Neuronal stem cell (in vitro differentiated cells): Measurements from ENCODE around the gene KCNC1.

Experiments
- DNase-seq: peaks from one replicate; pipeline ENCODE4 v3.0.0-alpha.2; 2013; ENCODE audit warnings: low spot score
- H2AFZ ChIP-seq: one replicate; pipeline ENCODE4 v1.6.1; 2013; ENCODE audit warnings: mild to moderate bottlenecking, low read length, inconsistent platforms
- H2AK5ac ChIP-seq: 2 replicates; pipeline ENCODE4 v1.6.1; 2013; ENCODE audit warnings: low read depth, mild to moderate bottlenecking, inconsistent platforms, low read length, moderate library complexity, mixed read lengths
- H2BK120ac ChIP-seq: 2 replicates; pipeline ENCODE4 v1.6.1; 2013; ENCODE audit warnings: low read depth, mild to moderate bottlenecking, inconsistent platforms, low read length, moderate library complexity, mixed read lengths
- H2BK12ac ChIP-seq: one replicate; pipeline ENCODE4 v1.6.1; 2013; ENCODE audit warnings: low read length, inconsistent platforms
- H2BK15ac ChIP-seq: 2 replicates; pipeline ENCODE4 v1.6.1; 2013; ENCODE audit warnings: mild to moderate bottlenecking, low read length, inconsistent platforms, mixed read lengths
- H2BK5ac ChIP-seq: one replicate; pipeline ENCODE4 v1.6.1; 2013; ENCODE audit warnings: inconsistent platforms, mild to moderate bottlenecking, low read length, moderate library complexity
- H3K14ac ChIP-seq: one replicate; pipeline ENCODE4 v1.6.1; 2013; ENCODE audit warnings: low read length, inconsistent platforms
- H3K18ac ChIP-seq: 2 replicates; pipeline ENCODE4 v1.6.1; 2013; ENCODE audit warnings: low read length, inconsistent platforms
- H3K23ac ChIP-seq: 2 replicates; pipeline ENCODE4 v1.6.1; 2013; ENCODE audit warnings: low read depth, mild to moderate bottlenecking, mixed read lengths, low read length, inconsistent platforms; ENCODE audit not compliant: poor library complexity
- H3K27ac ChIP-seq: replicated peaks from 3 replicates; pipeline ENCODE4 v1.5.1; 2013; ENCODE audit warnings: low read length, inconsistent platforms
- H3K27me3 ChIP-seq, 3 experiments: 2 replicates each; pipeline ENCODE4 v1.6.1; 2013; ENCODE audit warnings: low read length in 3 of 3, mild to moderate bottlenecking in 2 of 3, inconsistent platforms in 1 of 3, low read depth in 1 of 3, mixed read lengths in 1 of 3, moderate library complexity in 1 of 3; ENCODE audit not compliant: control insufficient read depth in 3 of 3, insufficient read depth in 3 of 3
- H3K36me3 ChIP-seq, 2 donors: replicated peaks in 1 of 2; 2 replicates each; pipeline ENCODE4 v1.6.1; 2013; ENCODE audit warnings: low read length in 2 of 2; ENCODE audit not compliant: control insufficient read depth in 2 of 2, insufficient read depth in 2 of 2
- H3K4ac ChIP-seq: 2 replicates; pipeline ENCODE4 v1.6.1; 2013; ENCODE audit warnings: inconsistent platforms, mild to moderate bottlenecking, low read length, moderate library complexity
- H3K4me1 ChIP-seq, 2 donors: 1 replicate in 1 of 2; 2 replicates in 1 of 2; pipeline ENCODE4 v1.6.1; 2013; ENCODE audit warnings: low read length in 2 of 2, low read depth in 1 of 2; ENCODE audit not compliant: control insufficient read depth in 2 of 2, insufficient read depth in 1 of 2
- H3K4me2 ChIP-seq: one replicate; pipeline ENCODE4 v1.6.1; 2013; ENCODE audit warnings: mild to moderate bottlenecking, low read length, inconsistent platforms; ENCODE audit not compliant: insufficient read depth, poor library complexity, severe bottlenecking
- H3K4me3 ChIP-seq, 2 donors: 2 replicates each; pipeline ENCODE4 v1.5.1; 2013; ENCODE audit warnings: low read length in 2 of 2, mild to moderate bottlenecking in 2 of 2, inconsistent platforms in 1 of 2, moderate library complexity in 1 of 2
- H3K79me1 ChIP-seq: one replicate; pipeline ENCODE4 v1.6.1; 2013; ENCODE audit warnings: low read depth, mild to moderate bottlenecking, inconsistent platforms, low read length, moderate library complexity
- H3K9ac ChIP-seq: one replicate; pipeline ENCODE4 v1.6.1; 2013; ENCODE audit warnings: mild to moderate bottlenecking, low read depth, low read length, inconsistent platforms; ENCODE audit not compliant: poor library complexity
- H3K9me3 ChIP-seq, 2 donors: replicated peaks in 1 of 2; 2 replicates each; pipeline versions ENCODE3 to v1.6.1; 2013; ENCODE audit warnings: low read length in 2 of 2, mild to moderate bottlenecking in 2 of 2, inconsistent platforms in 1 of 2, low read depth in 1 of 2, mixed read lengths in 1 of 2, moderate library complexity in 1 of 2; ENCODE audit not compliant: control insufficient read depth in 2 of 2, insufficient read depth in 1 of 2
- H4K8ac ChIP-seq: one replicate; pipeline ENCODE4 v1.6.1; 2013; ENCODE audit warnings: low read depth, mild to moderate bottlenecking, inconsistent platforms, low read length, moderate library complexity
- H4K91ac ChIP-seq: one replicate; pipeline ENCODE4 v1.6.1; 2013; ENCODE audit warnings: low read length, low read depth, mild to moderate bottlenecking, inconsistent platforms; ENCODE audit not compliant: poor library complexity
- WGBS, 2 donors: extraction: QIAGEN DNeasy Blood & Tissue Kit; methylation state at CpG; one replicate each; pipeline ENCODE4 v1.1.7; 2013; ENCODE audit warnings: missing lambda C conversion rate in 2 of 2, mixed read lengths in 1 of 2; ENCODE audit not compliant: insufficient read length in 2 of 2, insufficient replicate concordance in 1 of 2; ENCODE audit errors: extremely low coverage in 2 of 2; 5-methylcytosine and 5-hydroxymethylcytosine counted together

Gene KCNC1

GRCh38 chr11:17740649-17741235 lies 6.2 kb downstream of the KCNC1 start:
- Histone ChIP-seq H3K36me3 (no peaks in the 10 kb centered on the region), H3K4me2 (no peak overlapping the region), H3K4me3 (no peak overlapping the region), H3K23ac (no peak overlapping the region), H2BK5ac (no peak overlapping the region), H3K9ac (no peak overlapping the region), H3K4me1 (peaks cover 36 to 38% of the 10 kb centered on the region in 2 donors), H3K14ac (no peak overlapping the region), H4K8ac (no peak overlapping the region), H2BK12ac (no peak overlapping the region), H3K79me1 (no peaks in the 10 kb centered on the region), H2BK120ac (no peak overlapping the region), H4K91ac (no peak overlapping the region), H3K9me3 (peaks cover 0 to 2% of the 10 kb centered on the region in 2 donors), H3K27ac (no peak overlapping the region), H3K27me3 (peaks cover 0 to 16% (median 5%) of the 10 kb centered on the region in 3 experiments), H3K4ac (no peak overlapping the region), H2AFZ (no peak overlapping the region), H2AK5ac (no peak overlapping the region), H2BK15ac (no peak overlapping the region), H3K18ac (peak overlapping the region; percentile 27)
- DNase-seq: no peak
- no CpG with 5 or more reads among the region's 7 CpGs for WGBS, 2 donors

DNA sequence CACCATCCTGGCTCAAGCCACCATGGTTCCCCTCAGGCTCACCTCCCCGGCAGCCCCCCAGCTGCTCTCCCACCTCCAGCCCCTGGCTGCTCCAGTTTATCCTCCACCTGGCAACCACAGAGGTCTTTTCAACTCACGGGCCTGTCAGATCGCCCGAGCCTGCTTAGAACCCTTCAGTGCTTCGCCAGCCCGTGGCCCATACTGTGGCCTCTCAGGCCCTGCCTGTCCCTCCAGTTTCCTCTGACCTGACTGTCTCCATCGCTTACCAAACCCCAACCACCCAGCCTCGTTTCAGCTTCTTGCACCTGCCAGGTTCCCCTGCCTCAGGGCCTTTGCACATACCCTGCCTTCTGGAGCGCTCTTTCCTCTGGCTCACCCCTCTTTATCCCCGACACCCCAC lies 6.9 kb downstream of the KCNC1 start:
- H3K4ac ChIP-seq: no peak overlapping the region
- H3K9me3 ChIP-seq: no peaks in the 10 kb centered on the region
- H2BK5ac ChIP-seq: no peak overlapping the region
- no peak overlapping the region for H3K9ac ChIP-seq
- no peak overlapping the region for H2BK120ac ChIP-seq
- H2BK12ac ChIP-seq: no peak overlapping the region
- H3K4me3 ChIP-seq: no peak overlapping the region
- DNase-seq: no peak
- peaks cover 34 to 35% of the 10 kb centered on the region in 2 donors for H3K4me1 ChIP-seq
- H3K23ac ChIP-seq: no peak overlapping the region
- no peaks in the 10 kb centered on the region for H3K36me3 ChIP-seq
- H3K27ac ChIP-seq: no peak overlapping the region
- no CpG with 5 or more reads among the region's 10 CpGs for WGBS, 2 donors
- no peak overlapping the region for H3K14ac ChIP-seq
- peak overlapping the region; percentile 40 for H2AK5ac ChIP-seq
- no peaks in the 10 kb centered on the region for H3K79me1 ChIP-seq
- H3K27me3 ChIP-seq: peaks cover 0 to 8% (median 0%) of the 10 kb centered on the region in 3 experiments
- no peak overlapping the region for H2AFZ ChIP-seq
- no peak overlapping the region for H4K8ac ChIP-seq
- no peak overlapping the region for H4K91ac ChIP-seq
- no peak overlapping the region for H3K4me2 ChIP-seq
- H2BK15ac ChIP-seq: peak overlapping the region; percentile 32
- no peak overlapping the region for H3K18ac ChIP-seq

DNA sequence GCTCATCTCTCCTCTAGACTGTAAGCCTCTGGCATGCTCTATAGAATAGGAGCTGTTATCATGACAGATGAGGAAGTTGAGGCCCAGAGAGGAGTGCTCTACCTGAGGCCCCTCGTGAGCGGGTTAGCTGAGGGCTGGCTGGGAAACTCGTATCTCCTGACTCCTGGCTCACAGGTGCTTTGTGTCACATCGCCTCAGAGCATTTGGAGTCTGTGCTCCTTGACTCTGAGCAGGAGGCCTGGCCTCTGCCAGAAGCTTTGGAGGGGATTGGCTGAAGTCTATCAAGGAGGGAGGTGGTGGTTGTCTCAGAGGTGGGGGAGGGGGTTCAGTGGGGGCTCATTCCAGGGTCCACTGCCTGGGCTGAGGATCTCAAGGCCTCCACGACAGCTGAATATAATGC lies 7.4 kb downstream of the KCNC1 start:
- Histone ChIP-seq H3K79me1 (no peaks in the 10 kb centered on the region), H3K14ac (no peak overlapping the region)
- WGBS, 2 donors: no CpG with 5 or more reads among the region's 5 CpGs

DNA sequence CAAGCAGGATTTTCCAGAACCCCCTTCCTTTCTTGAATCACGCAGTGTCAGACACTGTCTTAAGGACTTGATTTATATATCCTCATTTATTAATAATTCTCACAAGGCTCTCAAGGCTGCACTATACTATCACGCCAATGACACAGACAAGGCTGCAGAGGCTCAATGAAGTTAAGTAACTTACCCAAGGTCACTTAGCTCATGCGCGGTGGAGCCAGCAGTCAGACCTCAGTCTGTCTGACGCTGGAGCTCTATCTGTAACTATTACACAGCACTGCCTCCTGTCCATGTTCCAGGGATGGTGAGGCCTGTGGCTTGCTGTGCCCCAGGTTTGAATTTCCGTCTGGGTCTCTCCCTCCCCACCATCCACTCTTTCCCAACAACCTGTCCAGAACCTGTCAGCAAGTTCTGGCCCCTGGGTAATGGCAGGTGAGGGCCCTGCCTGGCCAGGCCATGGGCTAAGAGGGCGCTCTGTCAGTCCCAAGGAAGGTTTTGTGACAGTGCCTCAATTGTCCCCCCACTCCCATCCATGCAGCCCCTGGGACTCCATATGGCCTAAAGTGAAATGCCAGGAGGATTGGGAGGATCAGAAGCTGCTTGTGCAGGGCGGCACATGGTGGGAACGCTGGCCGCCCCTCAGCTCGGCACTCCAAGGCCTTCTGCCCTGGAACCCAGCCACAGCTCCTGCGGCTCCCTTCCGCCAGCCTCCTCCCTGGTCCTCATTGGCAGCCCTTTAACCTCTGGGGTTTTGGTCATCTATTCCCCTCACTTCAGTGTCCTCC lies 8.6 kb downstream of the KCNC1 start:
- no CpG with 5 or more reads among the region's 13 CpGs for WGBS, 2 donors
- H3K9ac ChIP-seq: peak overlapping the region; percentile 5
- no peak overlapping the region for H2AFZ ChIP-seq

More for the DNA sequence above, 7.4 kb downstream of the KCNC1 start:
- Histone ChIP-seq H2BK15ac (no peak overlapping the region), H3K4ac (no peak overlapping the region), H3K4me2 (no peak overlapping the region), H4K8ac (no peak overlapping the region), H4K91ac (no peak overlapping the region), H3K4me3 (no peak overlapping the region), H2AK5ac (no peak overlapping the region), H2BK5ac (no peak overlapping the region), H3K23ac (no peak overlapping the region), H2AFZ (no peak overlapping the region), H3K27ac (no peak overlapping the region), H3K18ac (no peak overlapping the region), H3K9ac (no peak overlapping the region), H2BK120ac (no peak overlapping the region), H3K4me1 (peaks cover 29 to 31% of the 10 kb centered on the region in 2 donors), H2BK12ac (no peak overlapping the region), H3K27me3 (peaks cover 0 to 3% (median 0%) of the 10 kb centered on the region in 3 experiments), H3K36me3 (no peaks in the 10 kb centered on the region), H3K9me3 (no peaks in the 10 kb centered on the region)
- DNase-seq: no peak

More for the DNA sequence above, 8.6 kb downstream of the KCNC1 start:
- H2BK15ac ChIP-seq: no peak overlapping the region
- peaks cover 17 to 20% of the 10 kb centered on the region in 2 donors for H3K4me1 ChIP-seq
- no peak overlapping the region for H3K4ac ChIP-seq
- H2AK5ac ChIP-seq: no peak overlapping the region
- peak overlapping the region; percentile 18 for H3K23ac ChIP-seq
- H3K18ac ChIP-seq: peak overlapping the region; percentile 17
- no peak overlapping the region for H3K4me3 ChIP-seq
- no peaks in the 10 kb centered on the region for H3K27me3 ChIP-seq
- H3K14ac ChIP-seq: no peak overlapping the region
- no peak overlapping the region for H2BK12ac ChIP-seq
- no peaks in the 10 kb centered on the region for H3K9me3 ChIP-seq
- H3K27ac ChIP-seq: no peak overlapping the region
- no peak overlapping the region for H2BK120ac ChIP-seq
- no peak overlapping the region for H4K91ac ChIP-seq
- H3K79me1 ChIP-seq: peaks cover 4% of the 10 kb centered on the region
- H2BK5ac ChIP-seq: no peak overlapping the region
- H3K36me3 ChIP-seq: no peaks in the 10 kb centered on the region
- no peak for DNase-seq
- no peak overlapping the region for H4K8ac ChIP-seq
- no peak overlapping the region for H3K4me2 ChIP-seq
